GM12865 (cell line): ENCODE results near the gene ZNF493.

Experiments
- DNase-seq: peaks from one replicate; pipeline ENCODE4 v3.0.0; 2010; ENCODE audit warnings: low read depth
- H3K4me3 ChIP-seq: 2 replicates; pipeline ENCODE4 v1.5.1; 2011; ENCODE audit warnings: mild to moderate bottlenecking, low read depth, low read length, control low read depth
- TF ChIP-seq, protein P1 (sequence below): IDR thresholded peaks from 2 replicates; pipeline ENCODE4 v1.5.1; 2011; ENCODE audit warnings: low read length, control low read depth, low read depth, inconsistent platforms; ENCODE audit not compliant: insufficient read depth; ENCODE audit errors: missing control alignments

The ZNF493 gene

DNA sequence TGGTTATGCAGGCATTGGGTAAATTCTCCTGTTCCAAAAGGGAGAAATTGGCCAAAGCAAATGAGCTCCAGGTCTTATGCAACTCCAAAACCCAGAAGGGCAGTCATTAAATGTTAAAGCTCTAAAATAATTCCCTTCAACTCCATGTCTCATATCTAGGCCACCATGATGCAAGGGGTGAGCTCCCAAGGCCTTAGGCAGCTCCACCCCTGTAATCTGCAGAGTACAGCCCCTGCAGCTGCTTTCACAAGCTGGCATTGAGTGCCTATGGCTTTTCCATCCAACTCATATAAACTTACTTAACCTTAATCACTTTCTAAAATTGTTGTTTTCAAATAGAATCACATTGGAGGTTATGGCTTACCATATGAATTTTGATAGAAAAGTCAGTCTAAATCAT is 63.8 kb downstream of the ZNF493 start:
- TF ChIP-seq, protein P1, sequence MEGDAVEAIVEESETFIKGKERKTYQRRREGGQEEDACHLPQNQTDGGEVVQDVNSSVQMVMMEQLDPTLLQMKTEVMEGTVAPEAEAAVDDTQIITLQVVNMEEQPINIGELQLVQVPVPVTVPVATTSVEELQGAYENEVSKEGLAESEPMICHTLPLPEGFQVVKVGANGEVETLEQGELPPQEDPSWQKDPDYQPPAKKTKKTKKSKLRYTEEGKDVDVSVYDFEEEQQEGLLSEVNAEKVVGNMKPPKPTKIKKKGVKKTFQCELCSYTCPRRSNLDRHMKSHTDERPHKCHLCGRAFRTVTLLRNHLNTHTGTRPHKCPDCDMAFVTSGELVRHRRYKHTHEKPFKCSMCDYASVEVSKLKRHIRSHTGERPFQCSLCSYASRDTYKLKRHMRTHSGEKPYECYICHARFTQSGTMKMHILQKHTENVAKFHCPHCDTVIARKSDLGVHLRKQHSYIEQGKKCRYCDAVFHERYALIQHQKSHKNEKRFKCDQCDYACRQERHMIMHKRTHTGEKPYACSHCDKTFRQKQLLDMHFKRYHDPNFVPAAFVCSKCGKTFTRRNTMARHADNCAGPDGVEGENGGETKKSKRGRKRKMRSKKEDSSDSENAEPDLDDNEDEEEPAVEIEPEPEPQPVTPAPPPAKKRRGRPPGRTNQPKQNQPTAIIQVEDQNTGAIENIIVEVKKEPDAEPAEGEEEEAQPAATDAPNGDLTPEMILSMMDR: no peak
- H3K4me3 ChIP-seq: no peak overlapping the region
- no peak for DNase-seq

DNA sequence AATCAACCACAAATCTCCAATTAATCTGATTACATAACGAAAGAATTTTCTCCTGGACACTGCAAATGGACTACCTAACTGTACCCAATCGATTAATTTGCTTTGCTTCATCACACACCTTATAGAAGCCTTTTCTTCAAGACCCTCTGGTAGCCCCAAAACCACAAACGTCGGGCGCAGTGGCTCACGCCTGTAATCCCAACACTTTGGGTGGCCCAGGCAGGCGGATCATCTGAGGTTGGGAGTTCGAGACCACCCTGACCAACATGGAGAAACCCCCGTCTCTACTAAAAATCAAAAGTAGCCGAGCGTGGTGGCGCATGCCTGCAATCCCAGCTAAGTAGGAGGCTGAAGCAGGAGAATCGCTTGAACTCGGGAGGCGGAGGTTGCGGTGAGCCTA is 65.6 kb downstream of the ZNF493 start:
- H3K4me3 ChIP-seq: no peak overlapping the region
- TF ChIP-seq, protein P1: no peak
- DNase-seq: no peak

DNA sequence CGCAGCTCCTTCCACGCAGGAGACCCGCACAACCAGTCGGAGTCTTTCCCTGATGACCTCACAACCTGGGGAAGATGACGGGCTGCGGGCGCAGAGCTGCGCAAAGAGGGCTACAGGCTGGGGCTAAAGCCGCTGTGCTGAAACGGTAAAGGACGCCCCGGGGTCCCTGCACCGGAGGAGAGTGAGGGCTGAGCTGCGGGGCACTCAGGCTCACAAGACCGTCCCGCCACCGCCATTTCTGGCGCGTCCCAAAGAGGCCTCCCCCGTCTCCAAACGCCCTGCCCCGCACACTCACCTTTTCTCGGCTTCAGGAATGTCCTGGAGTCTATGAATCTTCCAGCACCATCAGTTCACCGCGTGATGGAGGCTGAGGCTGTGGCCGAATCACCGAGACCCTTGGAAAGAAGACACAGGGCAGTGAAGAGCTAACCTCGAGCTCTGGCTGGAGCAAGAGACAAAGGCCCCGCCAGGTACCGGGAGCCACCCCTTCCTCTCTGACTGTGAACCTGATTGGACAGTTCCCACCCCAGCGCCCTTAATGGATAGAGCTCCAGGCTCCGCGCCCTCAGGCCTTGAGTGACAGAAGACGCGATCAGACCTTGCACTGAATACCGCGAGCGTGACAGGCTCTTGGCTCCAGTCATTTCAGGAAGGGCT is 66.6 kb downstream of the ZNF493 start:
- TF ChIP-seq, protein P1: no peak
- H3K4me3 ChIP-seq: no peak overlapping the region
- no peak for DNase-seq

DNA sequence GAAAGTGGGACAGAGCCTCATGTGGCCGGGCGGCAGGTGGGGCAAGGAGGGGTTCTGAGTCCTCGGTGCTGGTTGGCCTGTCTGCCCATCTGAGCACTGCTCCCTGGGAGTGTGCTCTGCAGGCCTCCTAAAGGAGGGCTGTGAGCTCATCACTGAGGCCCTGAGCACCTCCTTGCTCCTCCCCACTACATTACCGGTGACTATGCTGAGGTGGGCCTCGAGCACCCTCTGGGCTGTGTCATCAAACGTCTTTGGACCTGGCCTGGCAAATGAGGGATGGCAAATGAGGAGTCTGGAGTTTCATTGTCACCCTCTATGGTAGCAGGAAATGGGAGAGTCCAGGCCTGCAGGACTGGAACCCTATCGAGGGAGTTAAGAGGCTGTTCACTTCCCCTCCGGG is 69.7 kb downstream of the ZNF493 start:
- no peak overlapping the region for H3K4me3 ChIP-seq
- DNase-seq: no peak
- TF ChIP-seq, protein P1: no peak

DNA sequence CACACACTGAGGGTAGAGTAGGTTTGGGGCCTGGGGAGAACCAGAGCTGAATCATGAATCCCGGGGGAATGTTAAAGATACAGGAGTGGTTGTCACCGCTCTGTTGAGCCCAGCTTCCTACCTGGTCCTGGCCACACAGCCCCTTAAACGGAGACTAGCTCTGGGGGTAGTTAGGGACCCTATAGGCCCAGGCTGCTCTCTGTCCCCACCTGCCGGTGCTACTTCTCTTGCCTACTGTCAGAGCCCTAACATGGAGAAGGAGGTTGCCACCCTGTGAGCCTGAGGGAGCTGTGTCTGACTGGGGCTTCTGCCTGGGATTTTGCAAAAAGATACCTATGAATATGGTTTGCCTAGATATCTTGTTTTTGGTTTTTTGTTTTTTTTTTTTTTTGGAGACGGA is 71.9 kb downstream of the ZNF493 start:
- no peak for DNase-seq
- H3K4me3 ChIP-seq: no peak overlapping the region
- TF ChIP-seq, protein P1: no peak

DNA sequence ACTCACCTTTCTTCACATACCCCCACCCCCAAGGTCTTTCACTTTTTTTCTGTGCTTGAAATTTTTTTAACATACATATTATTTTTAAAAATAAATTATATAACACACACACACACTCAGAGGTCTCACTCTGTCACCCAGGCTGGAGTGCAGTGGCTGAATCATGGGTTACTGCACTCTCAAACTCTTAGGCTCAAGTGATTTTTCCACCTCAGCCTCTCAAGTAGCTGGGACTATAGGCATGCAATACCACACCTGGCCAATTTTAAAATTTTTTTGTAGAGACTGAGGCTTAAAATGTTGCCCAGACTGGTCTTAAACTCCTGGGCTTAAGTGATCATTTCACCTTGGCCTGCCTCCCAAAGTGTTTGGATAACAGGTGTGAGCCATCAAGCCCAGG is 75.6 kb downstream of the ZNF493 start:
- DNase-seq: no peak
- H3K4me3 ChIP-seq: no peak overlapping the region
- TF ChIP-seq, protein P1: no peak

DNA sequence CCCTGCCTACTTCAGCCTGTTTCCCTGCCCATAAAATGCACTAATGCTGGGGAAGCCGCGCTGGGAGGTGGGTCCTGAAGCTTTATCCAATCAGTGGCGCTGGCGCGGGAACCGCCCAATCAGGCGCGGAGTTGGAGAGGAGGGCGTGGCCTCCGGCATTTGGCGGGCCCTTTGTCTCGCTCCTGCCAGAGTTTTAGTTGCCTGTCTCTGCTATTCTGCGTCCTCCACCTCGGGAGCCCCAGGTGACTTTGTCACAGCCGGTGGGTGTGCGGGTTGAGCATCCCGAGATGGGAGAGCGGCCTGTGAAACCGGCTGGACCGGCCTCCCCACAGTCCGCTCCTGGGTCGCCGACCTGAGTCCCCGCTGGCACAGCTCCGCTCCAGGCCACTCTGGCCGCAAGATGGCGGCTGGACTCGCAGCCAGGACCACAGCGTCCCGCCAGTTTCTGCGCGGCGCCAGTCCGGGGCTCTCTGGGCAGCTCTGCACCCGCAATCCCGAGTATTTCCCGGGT is 77.8 kb downstream of the ZNF493 start:
- TF ChIP-seq, protein P1: no peak
- H3K4me3 ChIP-seq: no peak overlapping the region
- DNase-seq: peak; percentile 10
